ENCODE data around the gene SERPINB4.

SERPINB4 gene

GRCh38 chr18:63590966-63591695, 52.9 kb downstream of the SERPINB4 start:
- Histone ChIP-seq H3K9me3 (ENCODE audit: low read length) (no peaks in the 10 kb centered on the region), H3K36me3 (ENCODE audit: insufficient read depth, low read length) (no peaks in the 10 kb centered on the region), H3K4me1 (ENCODE audit: insufficient read depth, low read length, severe bottlenecking) (no peaks in the 10 kb centered on the region), H3K27ac (ENCODE audit: low read depth, low read length, poor library complexity, severe bottlenecking) (no peak overlapping the region), H3F3A (ENCODE audit: insufficient read depth, low read length) (no peaks in the 10 kb centered on the region), H3K9me2 (ENCODE audit: low read depth, low read length) (no peaks in the 10 kb centered on the region), H3K4me2 (ENCODE audit: low read length) (no peak overlapping the region), H4K20me1 (ENCODE audit: insufficient read depth, low read length) (no peaks in the 10 kb centered on the region), H3K4me3 (ENCODE audit: low read depth, low read length, poor library complexity, severe bottlenecking) (no peak overlapping the region), H3K79me2 (ENCODE audit: insufficient read depth, low read length) (no peaks in the 10 kb centered on the region), H3K27me3 (ENCODE audit: insufficient read depth, low read length) (no peaks in the 10 kb centered on the region), H3K9ac (ENCODE audit: low read length) (no peak overlapping the region), H2AFZ (ENCODE audit: low read length) (no peak overlapping the region)
- TF ChIP-seq CTCF (IDR thresholded peaks at IDR 0.05; ENCODE audit: low read length) (no peak), EZH2 (IDR thresholded peaks at IDR 0.05; ENCODE audit: borderline replicate concordance, low read length) (no peak)

- Histone ChIP-seq H3K36me3 (ENCODE audit: insufficient read depth, low read length) (no peaks in the 10 kb centered on the region), H3K79me2 (ENCODE audit: insufficient read depth, low read length) (no peaks in the 10 kb centered on the region), H3K27ac (ENCODE audit: low read depth, low read length, poor library complexity, severe bottlenecking) (no peak overlapping the region), H3K9me2 (ENCODE audit: low read depth, low read length) (no peaks in the 10 kb centered on the region), H3K4me2 (ENCODE audit: low read length) (no peak overlapping the region), H3K4me1 (ENCODE audit: insufficient read depth, low read length, severe bottlenecking) (no peaks in the 10 kb centered on the region), H3K27me3 (ENCODE audit: insufficient read depth, low read length) (no peaks in the 10 kb centered on the region), H2AFZ (ENCODE audit: low read length) (no peak overlapping the region), H3F3A (ENCODE audit: insufficient read depth, low read length) (no peaks in the 10 kb centered on the region), H4K20me1 (ENCODE audit: insufficient read depth, low read length) (no peaks in the 10 kb centered on the region), H3K9me3 (ENCODE audit: low read length) (no peaks in the 10 kb centered on the region), H3K9ac (ENCODE audit: low read length) (no peak overlapping the region), H3K4me3 (ENCODE audit: low read depth, low read length, poor library complexity, severe bottlenecking) (no peak overlapping the region)
- TF ChIP-seq EZH2 (IDR thresholded peaks at IDR 0.05; ENCODE audit: borderline replicate concordance, low read length) (no peak), CTCF (IDR thresholded peaks at IDR 0.05; ENCODE audit: low read length) (no peak)
Observed at GRCh38 chr18:63590373-63590772, 53.7 kb downstream of the SERPINB4 start.

- Histone ChIP-seq H3K4me3 (ENCODE audit: low read depth, low read length, poor library complexity, severe bottlenecking) (no peak overlapping the region), H3K9ac (ENCODE audit: low read length) (no peak overlapping the region), H3K9me2 (ENCODE audit: low read depth, low read length) (no peaks in the 10 kb centered on the region), H3K27me3 (ENCODE audit: insufficient read depth, low read length) (no peaks in the 10 kb centered on the region), H3K27ac (ENCODE audit: low read depth, low read length, poor library complexity, severe bottlenecking) (no peak overlapping the region), H3K4me1 (ENCODE audit: insufficient read depth, low read length, severe bottlenecking) (no peaks in the 10 kb centered on the region), H3K36me3 (ENCODE audit: insufficient read depth, low read length) (no peaks in the 10 kb centered on the region), H4K20me1 (ENCODE audit: insufficient read depth, low read length) (no peaks in the 10 kb centered on the region), H2AFZ (ENCODE audit: low read length) (no peak overlapping the region), H3K79me2 (ENCODE audit: insufficient read depth, low read length) (no peaks in the 10 kb centered on the region), H3K4me2 (ENCODE audit: low read length) (no peak overlapping the region), H3K9me3 (ENCODE audit: low read length) (no peaks in the 10 kb centered on the region), H3F3A (ENCODE audit: insufficient read depth, low read length) (no peaks in the 10 kb centered on the region)
- TF ChIP-seq EZH2 (IDR thresholded peaks at IDR 0.05; ENCODE audit: borderline replicate concordance, low read length) (no peak), CTCF (IDR thresholded peaks at IDR 0.05; ENCODE audit: low read length) (no peak)
Observed at GRCh38 chr18:63588909-63589308, 55.1 kb downstream of the SERPINB4 start.
